GM12874 (cell line): ENCODE results near the gene DOCK1.

Source experiments
- CTCF ChIP-seq: IDR thresholded peaks from 2 replicates; pipeline ENCODE4 v1.5.1; 2011; ENCODE audit warnings: low read depth, mild to moderate bottlenecking, control low read depth, low read length, moderate library complexity; ENCODE audit not compliant: insufficient read depth

The DOCK1 gene

GRCh38 chr10:127351542-127351941, 446.3 kb downstream of the DOCK1 start:
- no peak for TF ChIP-seq CTCF

- no peak for TF ChIP-seq CTCF
Observed at GRCh38 chr10:127353544-127353943, 448.3 kb downstream of the DOCK1 start.

- no peak for TF ChIP-seq CTCF
Observed at GRCh38 chr10:127354255-127354654, 449.0 kb downstream of the DOCK1 start.

- TF ChIP-seq CTCF = no peak
Observed at GRCh38 chr10:127354992-127355391, 449.8 kb downstream of the DOCK1 start.

- no peak for TF ChIP-seq CTCF
Observed at GRCh38 chr10:127356360-127356759, 451.1 kb downstream of the DOCK1 start.

GRCh38 chr10:127357265-127357664, 452.0 kb downstream of the DOCK1 start:
- TF ChIP-seq CTCF = no peak

GRCh38 chr10:127358337-127358736, 453.1 kb downstream of the DOCK1 start:
- TF ChIP-seq CTCF = no peak

- TF ChIP-seq CTCF = no peak
Observed at GRCh38 chr10:127364034-127364433, 458.8 kb downstream of the DOCK1 start.
